Muscle of leg (tissue), 11 donors: ENCODE data around the gene ACSS2. TPM values are rescaled to one million over a fixed set of nuclear protein-coding genes. Genes with fewer than 3 reads are reported as not detected.

ENCODE experiments used
- DNase-seq: peaks from one replicate; pipeline ENCODE4 v3.0.0; 2013
- H3K27ac ChIP-seq: one replicate; pipeline ENCODE4 v1.5.1; 2013; ENCODE audit warnings: mild to moderate bottlenecking, low read length, control low read depth
- H3K27me3 ChIP-seq: one replicate; pipeline ENCODE4 v1.6.1; 2013; ENCODE audit warnings: low read length; ENCODE audit not compliant: control insufficient read depth, insufficient read depth
- H3K36me3 ChIP-seq: one replicate; pipeline ENCODE4 v1.6.1; 2013; ENCODE audit warnings: low read length; ENCODE audit not compliant: control insufficient read depth, insufficient read depth
- H3K4me1 ChIP-seq: one replicate; pipeline ENCODE4 v1.6.1; 2013; ENCODE audit warnings: low read length; ENCODE audit not compliant: control insufficient read depth, insufficient read depth
- H3K4me3 ChIP-seq: one replicate; pipeline ENCODE4 v1.5.1; 2013; ENCODE audit warnings: low read length, control low read depth
- H3K9me3 ChIP-seq: replicated peaks from 2 replicates; pipeline ENCODE4 v1.6.1; 2013; ENCODE audit warnings: low read depth, low read length; ENCODE audit not compliant: control insufficient read depth
- WGBS: methylation state at CpG from one replicate; pipeline ENCODE4 v1.1.5; 2013; ENCODE audit warnings: missing lambda C conversion rate; ENCODE audit not compliant: insufficient coverage; 5-methylcytosine and 5-hydroxymethylcytosine counted together
- polyA plus RNA-seq, 8 donors: library from polyadenylated mRNA; unstranded; fragments of 120-200 nt; gene quantifications; one replicate each; pipeline versions ENCODE4 v1.2.1 to v1.2.3, GENCODE V29; 2013; ENCODE audit warnings: inconsistent platforms in 1 of 8, low replicate concordance in 1 of 8; ENCODE audit not compliant: insufficient read length in 8 of 8, insufficient read depth in 1 of 8
- total RNA-seq: library from RNA; stranded (reverse); fragments of 120-200 nt; gene quantifications from one replicate; pipeline ENCODE4 v1.2.4, GENCODE V29; 2013

The ACSS2 gene
- total and polyA plus RNA-seq, 9 donors: 39.1 to 61.4 (median 49.1) TPM

- Histone ChIP-seq H3K4me3 (no peak overlapping the region), H3K27me3 (no peaks in the 10 kb centered on the region), H3K9me3 (no peaks in the 10 kb centered on the region), H3K27ac (no peak overlapping the region), H3K36me3 (peaks cover 28% of the 10 kb centered on the region), H3K4me1 (peaks cover 13% of the 10 kb centered on the region)
- DNase-seq: no peak
- no CpG with 5 or more reads among the region's 2 CpGs for WGBS
Observed at GRCh38 chr20:34943808-34944567, 67.6 kb downstream of the ACSS2 start.

- Histone ChIP-seq H3K27me3 (no peaks in the 10 kb centered on the region), H3K9me3 (no peaks in the 10 kb centered on the region), H3K36me3 (peaks cover 37% of the 10 kb centered on the region), H3K27ac (no peak overlapping the region), H3K4me3 (no peak overlapping the region), H3K4me1 (peaks cover 6% of the 10 kb centered on the region)
- DNase-seq: no peak
- 88% methylated on average over 4 of the region's 7 CpGs for WGBS
Observed at GRCh38 chr20:34945315-34946077, 69.1 kb downstream of the ACSS2 start.

- Histone ChIP-seq H3K27ac (no peak overlapping the region), H3K4me1 (peaks cover 3% of the 10 kb centered on the region), H3K27me3 (no peaks in the 10 kb centered on the region), H3K36me3 (peaks cover 37% of the 10 kb centered on the region), H3K9me3 (no peaks in the 10 kb centered on the region), H3K4me3 (no peak overlapping the region)
- no CpG with 5 or more reads among the region's 3 CpGs for WGBS
- no peak for DNase-seq
Observed at GRCh38 chr20:34946661-34947060, 70.2 kb downstream of the ACSS2 start.

- Histone ChIP-seq H3K36me3 (peaks cover 31% of the 10 kb centered on the region), H3K4me3 (no peak overlapping the region), H3K9me3 (no peaks in the 10 kb centered on the region), H3K27me3 (no peaks in the 10 kb centered on the region), H3K27ac (no peak overlapping the region), H3K4me1 (peaks cover 2% of the 10 kb centered on the region)
- DNase-seq: no peak
Observed at GRCh38 chr20:34947336-34947735, 70.9 kb downstream of the ACSS2 start.

GRCh38 chr20:34948030-34948429 is 71.6 kb downstream of the ACSS2 start:
- DNase-seq: no peak
- Histone ChIP-seq H3K36me3 (peaks cover 27% of the 10 kb centered on the region), H3K4me1 (no peaks in the 10 kb centered on the region), H3K4me3 (no peak overlapping the region), H3K27me3 (no peaks in the 10 kb centered on the region), H3K27ac (no peak overlapping the region), H3K9me3 (no peaks in the 10 kb centered on the region)

- H3K36me3 ChIP-seq: peaks cover 24% of the 10 kb centered on the region
- H3K4me3 ChIP-seq: no peak overlapping the region
- H3K4me1 ChIP-seq: no peaks in the 10 kb centered on the region
- 94% methylated on average over 4 of the region's 6 CpGs for WGBS
- no peaks in the 10 kb centered on the region for H3K27me3 ChIP-seq
- no peaks in the 10 kb centered on the region for H3K9me3 ChIP-seq
- H3K27ac ChIP-seq: no peak overlapping the region
- DNase-seq: no peak
Observed at GRCh38 chr20:34949120-34949519, 72.7 kb downstream of the ACSS2 start.

GRCh38 chr20:34951252-34951651 is 74.8 kb downstream of the ACSS2 start:
- DNase-seq: no peak
- H3K9me3 ChIP-seq: no peaks in the 10 kb centered on the region
- no CpG with 5 or more reads among the region's 2 CpGs for WGBS
- no peaks in the 10 kb centered on the region for H3K27me3 ChIP-seq
- peaks cover 13% of the 10 kb centered on the region for H3K36me3 ChIP-seq
- H3K4me3 ChIP-seq: no peak overlapping the region
- H3K4me1 ChIP-seq: peaks cover 10% of the 10 kb centered on the region
- H3K27ac ChIP-seq: no peak overlapping the region

GRCh38 chr20:34951652-34952051 is 75.2 kb downstream of the ACSS2 start:
- Histone ChIP-seq H3K4me3 (no peak overlapping the region), H3K9me3 (no peaks in the 10 kb centered on the region), H3K27me3 (no peaks in the 10 kb centered on the region), H3K36me3 (peaks cover 13% of the 10 kb centered on the region), H3K27ac (no peak overlapping the region), H3K4me1 (peaks cover 14% of the 10 kb centered on the region)
- 66% methylated on average over 2 of the region's 8 CpGs for WGBS
- DNase-seq: no peak

- Histone ChIP-seq H3K27me3 (no peaks in the 10 kb centered on the region), H3K27ac (no peak overlapping the region), H3K36me3 (peaks cover 13% of the 10 kb centered on the region), H3K4me3 (no peak overlapping the region), H3K9me3 (no peaks in the 10 kb centered on the region), H3K4me1 (peaks cover 21% of the 10 kb centered on the region)
- DNase-seq: no peak
- 80% methylated on average over 2 of the region's 5 CpGs for WGBS
Observed at GRCh38 chr20:34952671-34953070, 76.3 kb downstream of the ACSS2 start.

- Histone ChIP-seq H3K4me1 (peaks cover 25% of the 10 kb centered on the region), H3K27me3 (no peaks in the 10 kb centered on the region), H3K27ac (no peak overlapping the region), H3K4me3 (no peak overlapping the region), H3K36me3 (peaks cover 9% of the 10 kb centered on the region), H3K9me3 (no peaks in the 10 kb centered on the region)
- DNase-seq: no peak
- WGBS: 88% methylated on average over 5 of the region's 7 CpGs
Observed at GRCh38 chr20:34953960-34954359, 77.5 kb downstream of the ACSS2 start.
